Hippocampal formation (tissue), 2 donors: ENCODE measurements around the gene JPH4.
A peak's percentile ranks its signal among the peaks of the same experiment; 100 is the strongest.
"Not testable (repeated sequence)": the region's sequence is repeated elsewhere in the genome, so short reads cannot be mapped to it uniquely, and the experiment has no call there.

ENCODE experiments used
- DNase-seq, 2 donors: peaks; one replicate each; lab custom pipeline; 2025; lab: John Stamatoyannopoulos, UW

Gene JPH4

GRCh38 chr14:23578560-23579310 lies at the start of gene JPH4:
TSS of gene JPH4 (minus strand) at chr14:23578790. CDS start at chr14:23577453, 1,337 bp downstream.
- DNase-seq = peak; percentile 35 to 74

GRCh38 chr14:23627961-23628360 lies 49.4 kb upstream of the JPH4 start:
- DNase-seq = no peak

GRCh38 chr14:23626946-23627345 lies 48.4 kb upstream of the JPH4 start:
- no peak for DNase-seq

GRCh38 chr14:23624830-23625404 lies 46.3 kb upstream of the JPH4 start:
- no peak for DNase-seq

GRCh38 chr14:23623962-23624361 lies 45.4 kb upstream of the JPH4 start:
- no peak for DNase-seq

- no peak for DNase-seq
Measured at GRCh38 chr14:23622990-23623389, 44.4 kb upstream of the JPH4 start.

GRCh38 chr14:23621932-23622730 lies 43.5 kb upstream of the JPH4 start:
- no peak for DNase-seq

- DNase-seq = no peak
Measured at GRCh38 chr14:23621204-23621931, 42.8 kb upstream of the JPH4 start.

GRCh38 chr14:23620177-23620702 lies 41.6 kb upstream of the JPH4 start:
- no peak for DNase-seq

GRCh38 chr14:23618415-23618988 lies 39.9 kb upstream of the JPH4 start:
- no peak for DNase-seq

GRCh38 chr14:23617539-23617938 lies 38.9 kb upstream of the JPH4 start:
- DNase-seq = no peak

- DNase-seq = no peak
Measured at GRCh38 chr14:23615856-23616255, 37.3 kb upstream of the JPH4 start.

- no peak for DNase-seq
Measured at GRCh38 chr14:23614395-23614828, 35.8 kb upstream of the JPH4 start.

GRCh38 chr14:23613242-23614070 lies 34.9 kb upstream of the JPH4 start:
- no peak for DNase-seq

- no peak for DNase-seq
Measured at GRCh38 chr14:23612802-23613201, 34.2 kb upstream of the JPH4 start.

- DNase-seq = no peak
Measured at GRCh38 chr14:23612354-23612732, 33.8 kb upstream of the JPH4 start.

GRCh38 chr14:23610815-23611289 lies 32.3 kb upstream of the JPH4 start:
- DNase-seq = no peak

- DNase-seq = no peak
Measured at GRCh38 chr14:23610090-23610814, 31.7 kb upstream of the JPH4 start.

GRCh38 chr14:23609411-23610089 lies 31.0 kb upstream of the JPH4 start:
- DNase-seq = not testable (repeated sequence)
